SU-DHL-6 (cell line): ENCODE results near the gene CXCL8.

Experiments used
- EZH2phosphoT487 ChIP-seq: fragments of 200-600 bp; sonication (generic), shearing (Covaris generic); conservative IDR thresholded peaks from 2 replicates; pipeline ENCODE4 v1.6.1; 2018; ENCODE audit warnings: mild to moderate bottlenecking, antibody characterized with exemption, low read length, moderate library complexity, mixed read lengths
- TF ChIP-seq, protein P1 (sequence below): fragments of 200-600 bp; sonication (generic); IDR thresholded peaks from one replicate; pipeline ENCODE4 v1.5.1; 2017; ENCODE audit warnings: antibody characterized with exemption, mild to moderate bottlenecking, low read length, moderate library complexity; ENCODE audit not compliant: insufficient read depth, poor library complexity, severe bottlenecking

- TF ChIP-seq, protein P1, sequence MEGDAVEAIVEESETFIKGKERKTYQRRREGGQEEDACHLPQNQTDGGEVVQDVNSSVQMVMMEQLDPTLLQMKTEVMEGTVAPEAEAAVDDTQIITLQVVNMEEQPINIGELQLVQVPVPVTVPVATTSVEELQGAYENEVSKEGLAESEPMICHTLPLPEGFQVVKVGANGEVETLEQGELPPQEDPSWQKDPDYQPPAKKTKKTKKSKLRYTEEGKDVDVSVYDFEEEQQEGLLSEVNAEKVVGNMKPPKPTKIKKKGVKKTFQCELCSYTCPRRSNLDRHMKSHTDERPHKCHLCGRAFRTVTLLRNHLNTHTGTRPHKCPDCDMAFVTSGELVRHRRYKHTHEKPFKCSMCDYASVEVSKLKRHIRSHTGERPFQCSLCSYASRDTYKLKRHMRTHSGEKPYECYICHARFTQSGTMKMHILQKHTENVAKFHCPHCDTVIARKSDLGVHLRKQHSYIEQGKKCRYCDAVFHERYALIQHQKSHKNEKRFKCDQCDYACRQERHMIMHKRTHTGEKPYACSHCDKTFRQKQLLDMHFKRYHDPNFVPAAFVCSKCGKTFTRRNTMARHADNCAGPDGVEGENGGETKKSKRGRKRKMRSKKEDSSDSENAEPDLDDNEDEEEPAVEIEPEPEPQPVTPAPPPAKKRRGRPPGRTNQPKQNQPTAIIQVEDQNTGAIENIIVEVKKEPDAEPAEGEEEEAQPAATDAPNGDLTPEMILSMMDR = no peak
- no peak for TF ChIP-seq EZH2phosphoT487
Measured at GRCh38 chr4:73725510-73725909, 14.9 kb upstream of the CXCL8 start.
